22Rv1 (cell line): ENCODE results near the gene RAD21L1.

ENCODE experiments used
- CTCF ChIP-seq: fragments of 450-650 bp; IDR thresholded peaks from 2 replicates; pipeline ENCODE4 v1.5.1; 2017; ENCODE audit warnings: mild to moderate bottlenecking
- ZFX ChIP-seq: fragments of 450-650 bp; IDR thresholded peaks from 2 replicates; pipeline ENCODE4 v1.6.1; 2017; ENCODE audit warnings: antibody characterized with exemption, borderline replicate concordance

DNA sequence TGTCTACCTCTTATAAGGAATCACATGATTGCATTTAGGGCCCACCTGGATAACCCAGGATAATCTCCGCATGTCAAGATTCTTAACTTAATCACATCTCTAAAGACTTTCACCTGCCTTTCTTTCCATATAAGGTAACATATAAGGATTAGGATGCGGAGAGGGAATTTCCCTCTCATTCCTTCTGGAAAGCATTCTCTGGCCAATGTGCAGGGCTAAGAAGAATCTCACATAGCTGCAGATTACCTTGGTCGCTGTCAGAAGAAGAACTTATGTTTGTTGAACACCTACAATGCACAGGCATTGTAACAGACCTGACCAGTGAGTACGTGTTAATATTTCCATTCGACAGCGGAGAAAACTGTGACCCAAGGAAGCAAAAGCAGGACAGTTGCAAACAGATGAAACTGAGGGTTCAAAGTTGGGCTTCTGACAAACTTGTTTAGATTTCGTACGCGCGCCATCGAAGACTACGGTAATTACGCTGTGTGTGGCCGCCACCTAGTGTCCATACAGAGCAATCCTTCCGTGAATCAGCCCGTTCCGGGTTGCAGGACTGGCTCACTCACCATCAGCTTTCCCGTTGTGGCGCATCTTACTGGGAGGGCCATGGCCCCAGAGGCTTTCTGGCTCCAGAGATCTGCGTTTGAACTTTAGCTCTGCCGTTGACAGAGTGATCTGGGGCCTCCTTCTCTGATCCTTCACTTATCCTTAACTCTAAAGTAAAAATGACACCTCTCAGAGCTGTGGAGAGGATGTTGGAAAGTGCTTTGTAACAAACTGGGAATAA lies 13.0 kb upstream of the RAD21L1 start:
- TF ChIP-seq CTCF (peak; percentile 92), ZFX (no peak)
